ENCODE results near the gene DLK1. TPM values are rescaled to one million over a fixed set of nuclear protein-coding genes. Genes with fewer than 3 reads are reported as not detected.

Gene DLK1
- total and polyA plus RNA-seq, 2 of the 13 experiments (the other 11 are each of a cell fraction or from before 2014, with no cell fraction given), result 95.5 to 312 TPM

DNA sequence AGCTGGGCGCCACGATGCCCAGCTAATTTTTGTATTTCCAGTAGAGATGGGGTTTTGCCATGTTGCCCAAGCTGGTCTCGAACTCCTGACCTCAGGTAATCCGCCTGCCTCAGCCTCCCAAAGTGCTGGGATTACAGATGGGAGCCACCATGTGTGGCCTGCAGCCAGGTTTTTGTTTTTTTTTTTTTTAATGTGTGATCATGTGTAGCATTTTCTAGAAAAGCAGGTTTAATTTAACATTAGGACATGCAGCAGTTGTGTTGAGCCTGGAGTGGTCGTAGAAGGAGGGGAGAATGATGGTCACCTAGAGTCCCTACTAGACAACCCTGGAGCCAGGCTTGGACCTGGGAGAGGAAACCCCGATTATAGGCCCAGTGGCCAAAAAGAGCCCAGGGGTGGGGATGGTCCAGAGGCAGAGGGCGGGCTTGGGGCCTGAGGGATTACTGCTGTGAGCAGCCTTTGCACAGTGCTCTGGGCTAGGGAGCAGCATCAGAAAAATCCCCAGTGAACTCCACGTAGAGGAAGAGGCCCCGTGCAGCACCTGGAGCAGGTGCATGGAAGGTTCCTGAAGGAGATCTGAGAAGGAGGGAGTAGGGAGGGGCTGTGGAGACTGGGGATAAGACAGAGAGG is 13.6 kb downstream of the DLK1 start:
- Histone ChIP-seq H3K4me2 (ENCODE audit: low read depth, low read length) (no peak overlapping the region), H3K4me1 (ENCODE audit: insufficient read depth, low read length) (no peaks in the 10 kb centered on the region), H3K9me3 (ENCODE audit: low read length) (peaks cover 3% of the 10 kb centered on the region; the same call in 1 of the 2 replicates), H3K79me2 (ENCODE audit: insufficient read depth, low read length) (no peaks in the 10 kb centered on the region), H3K4me3 (replicated peaks in 1 of 3; ENCODE audit: insufficient read depth in 1 of 3, low read depth in 2 of 3, low read length in 3 of 3) (no peak overlapping the region), H4K20me1 (ENCODE audit: insufficient read depth, low read length) (no peaks in the 10 kb centered on the region), H2AFZ (ENCODE audit: low read length) (no peak overlapping the region), H3K9ac (ENCODE audit: insufficient read depth, low read depth, low read length) (no peak overlapping the region), H3K27me3 (ENCODE audit: control insufficient read depth in 1 of 2, insufficient read depth in 2 of 2, low read length in 2 of 2) (no peaks in the 10 kb centered on the region), H3K36me3 (replicated peaks in 1 of 2; ENCODE audit: control insufficient read depth in 1 of 2, insufficient read depth in 2 of 2, low read length in 2 of 2) (0 out of 5 replicates have a peak, but pooled peaks cover 0 to 4% of the 10 kb centered on the region in 2 experiments), H3K27ac (ENCODE audit: extremely low read length, insufficient read depth, low read length) (no peak overlapping the region)
- intact Hi-C loops (cut with micrococcal nuclease; ENCODE audit: unreplicated experiment) (no loop called here), in situ Hi-C loops (cut with HindIII; ENCODE audit: extremely low pct_ligation_motif_present, low pct_unique_long_range_greater_than_20kb) (no loop called here)
- no peak; the same call in 2 of the 3 replicates for ATAC-seq
- no peak for FAIRE-seq
- TF ChIP-seq, protein P1, sequence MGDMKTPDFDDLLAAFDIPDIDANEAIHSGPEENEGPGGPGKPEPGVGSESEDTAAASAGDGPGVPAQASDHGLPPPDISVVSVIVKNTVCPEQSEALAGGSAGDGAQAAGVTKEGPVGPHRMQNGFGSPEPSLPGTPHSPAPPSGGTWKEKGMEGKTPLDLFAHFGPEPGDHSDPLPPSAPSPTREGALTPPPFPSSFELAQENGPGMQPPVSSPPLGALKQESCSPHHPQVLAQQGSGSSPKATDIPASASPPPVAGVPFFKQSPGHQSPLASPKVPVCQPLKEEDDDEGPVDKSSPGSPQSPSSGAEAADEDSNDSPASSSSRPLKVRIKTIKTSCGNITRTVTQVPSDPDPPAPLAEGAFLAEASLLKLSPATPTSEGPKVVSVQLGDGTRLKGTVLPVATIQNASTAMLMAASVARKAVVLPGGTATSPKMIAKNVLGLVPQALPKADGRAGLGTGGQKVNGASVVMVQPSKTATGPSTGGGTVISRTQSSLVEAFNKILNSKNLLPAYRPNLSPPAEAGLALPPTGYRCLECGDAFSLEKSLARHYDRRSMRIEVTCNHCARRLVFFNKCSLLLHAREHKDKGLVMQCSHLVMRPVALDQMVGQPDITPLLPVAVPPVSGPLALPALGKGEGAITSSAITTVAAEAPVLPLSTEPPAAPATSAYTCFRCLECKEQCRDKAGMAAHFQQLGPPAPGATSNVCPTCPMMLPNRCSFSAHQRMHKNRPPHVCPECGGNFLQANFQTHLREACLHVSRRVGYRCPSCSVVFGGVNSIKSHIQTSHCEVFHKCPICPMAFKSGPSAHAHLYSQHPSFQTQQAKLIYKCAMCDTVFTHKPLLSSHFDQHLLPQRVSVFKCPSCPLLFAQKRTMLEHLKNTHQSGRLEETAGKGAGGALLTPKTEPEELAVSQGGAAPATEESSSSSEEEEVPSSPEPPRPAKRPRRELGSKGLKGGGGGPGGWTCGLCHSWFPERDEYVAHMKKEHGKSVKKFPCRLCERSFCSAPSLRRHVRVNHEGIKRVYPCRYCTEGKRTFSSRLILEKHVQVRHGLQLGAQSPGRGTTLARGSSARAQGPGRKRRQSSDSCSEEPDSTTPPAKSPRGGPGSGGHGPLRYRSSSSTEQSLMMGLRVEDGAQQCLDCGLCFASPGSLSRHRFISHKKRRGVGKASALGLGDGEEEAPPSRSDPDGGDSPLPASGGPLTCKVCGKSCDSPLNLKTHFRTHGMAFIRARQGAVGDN (CRISPR knock-in tag; IDR thresholded peaks at IDR 0.05), result 0 out of 2 replicates have a peak, but pooled peaks have one; percentile 15
- no peak for TF ChIP-seq RAD51 (IDR thresholded peaks at IDR 0.05; ENCODE audit: borderline replicate concordance)
- BruUV-seq (replicated peaks), result no TSS peak
- ChIA-PET POLR2A (no interaction called here), CTCF (ENCODE audit: low intra/inter-chr PET ratio, low total read pairs) (no interaction called here)
- DNase-seq (ENCODE audit: low spot score), result no peak
- WGBS (ENCODE audit: low lambda C conversion rate), result over 99% methylated on average over 8 of the region's 9 CpGs

DNA sequence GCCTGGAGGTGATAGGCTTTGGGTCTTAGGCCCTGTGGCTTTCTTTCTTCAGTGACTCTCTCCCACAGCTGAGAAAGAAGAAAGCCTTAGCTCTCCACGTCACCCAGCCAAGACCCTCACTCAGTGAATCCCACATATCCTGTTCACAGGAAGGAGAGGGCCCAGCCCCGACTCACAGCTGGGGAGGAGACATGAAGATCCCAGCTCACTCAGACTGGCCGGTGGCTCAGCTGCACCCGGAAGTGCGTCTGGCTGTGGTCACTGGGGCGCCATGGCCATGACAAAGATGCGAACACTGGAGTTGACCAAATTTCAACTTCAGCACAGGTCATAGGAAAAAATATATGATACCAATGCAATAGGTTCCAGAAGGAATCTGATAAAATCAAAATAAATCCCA is 14.2 kb downstream of the DLK1 start:
- ChIA-PET CTCF (ENCODE audit: low intra/inter-chr PET ratio, low total read pairs) (no interaction called here), POLR2A (no interaction called here)
- Histone ChIP-seq H3K4me3 (replicated peaks in 1 of 3; ENCODE audit: insufficient read depth in 1 of 3, low read depth in 2 of 3, low read length in 3 of 3) (no peak overlapping the region), H3K36me3 (replicated peaks in 1 of 2; ENCODE audit: control insufficient read depth in 1 of 2, insufficient read depth in 2 of 2, low read length in 2 of 2) (no peaks in the 10 kb centered on the region), H3K27ac (ENCODE audit: extremely low read length, insufficient read depth, low read length) (no peak overlapping the region), H3K9me3 (ENCODE audit: low read length) (peaks cover 3% of the 10 kb centered on the region; the same call in 1 of the 2 replicates), H4K20me1 (ENCODE audit: insufficient read depth, low read length) (no peaks in the 10 kb centered on the region), H3K4me1 (ENCODE audit: insufficient read depth, low read length) (no peaks in the 10 kb centered on the region), H3K9ac (ENCODE audit: insufficient read depth, low read depth, low read length) (no peak overlapping the region), H3K4me2 (ENCODE audit: low read depth, low read length) (no peak overlapping the region), H3K79me2 (ENCODE audit: insufficient read depth, low read length) (no peaks in the 10 kb centered on the region), H3K27me3 (ENCODE audit: control insufficient read depth in 1 of 2, insufficient read depth in 2 of 2, low read length in 2 of 2) (no peaks in the 10 kb centered on the region), H2AFZ (ENCODE audit: low read length) (no peak overlapping the region)
- FAIRE-seq (no peak), DNase-seq (ENCODE audit: low spot score) (no peak), ATAC-seq (no peak)
- in situ Hi-C loops (cut with HindIII; ENCODE audit: extremely low pct_ligation_motif_present, low pct_unique_long_range_greater_than_20kb) (no loop called here), intact Hi-C loops (cut with micrococcal nuclease; ENCODE audit: unreplicated experiment) (no loop called here)
- BruUV-seq (replicated peaks), result no TSS peak
- WGBS (ENCODE audit: low lambda C conversion rate), result 94% methylated on average over 6 of the region's 7 CpGs
- TF ChIP-seq JDP2 (CRISPR knock-in tag; IDR thresholded peaks at IDR 0.05; ENCODE audit: borderline replicate concordance) (no peak), ZNF253 (CRISPR knock-in tag; IDR thresholded peaks at IDR 0.05; ENCODE audit: borderline replicate concordance) (no peak), ZBTB7A (CRISPR knock-in tag; IDR thresholded peaks at IDR 0.05) (no peak), BRD4 (CRISPR knock-in tag; IDR thresholded peaks at IDR 0.05) (no peak), HNRNPH1 (optimal IDR thresholded peaks at IDR 0.05; ENCODE audit: low read depth, low read length) (no peak), ZNF383 (CRISPR knock-in tag; IDR thresholded peaks at IDR 0.05; ENCODE audit: borderline replicate concordance) (no peak)
- TF ChIP-seq, protein P2, sequence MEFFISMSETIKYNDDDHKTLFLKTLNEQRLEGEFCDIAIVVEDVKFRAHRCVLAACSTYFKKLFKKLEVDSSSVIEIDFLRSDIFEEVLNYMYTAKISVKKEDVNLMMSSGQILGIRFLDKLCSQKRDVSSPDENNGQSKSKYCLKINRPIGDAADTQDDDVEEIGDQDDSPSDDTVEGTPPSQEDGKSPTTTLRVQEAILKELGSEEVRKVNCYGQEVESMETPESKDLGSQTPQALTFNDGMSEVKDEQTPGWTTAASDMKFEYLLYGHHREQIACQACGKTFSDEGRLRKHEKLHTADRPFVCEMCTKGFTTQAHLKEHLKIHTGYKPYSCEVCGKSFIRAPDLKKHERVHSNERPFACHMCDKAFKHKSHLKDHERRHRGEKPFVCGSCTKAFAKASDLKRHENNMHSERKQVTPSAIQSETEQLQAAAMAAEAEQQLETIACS (CRISPR knock-in tag; IDR thresholded peaks at IDR 0.05), result no peak
- TF ChIP-seq, protein P3, sequence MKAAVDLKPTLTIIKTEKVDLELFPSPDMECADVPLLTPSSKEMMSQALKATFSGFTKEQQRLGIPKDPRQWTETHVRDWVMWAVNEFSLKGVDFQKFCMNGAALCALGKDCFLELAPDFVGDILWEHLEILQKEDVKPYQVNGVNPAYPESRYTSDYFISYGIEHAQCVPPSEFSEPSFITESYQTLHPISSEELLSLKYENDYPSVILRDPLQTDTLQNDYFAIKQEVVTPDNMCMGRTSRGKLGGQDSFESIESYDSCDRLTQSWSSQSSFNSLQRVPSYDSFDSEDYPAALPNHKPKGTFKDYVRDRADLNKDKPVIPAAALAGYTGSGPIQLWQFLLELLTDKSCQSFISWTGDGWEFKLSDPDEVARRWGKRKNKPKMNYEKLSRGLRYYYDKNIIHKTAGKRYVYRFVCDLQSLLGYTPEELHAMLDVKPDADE (CRISPR knock-in tag; IDR thresholded peaks at IDR 0.05), result no peak
